Adrenal gland (tissue), 5 donors: Measurements from ENCODE around the gene FGFR3.

Source experiments
- CTCF ChIP-seq, 6 experiments: fragments of 450-650 bp in 4 of 6; fragments of 200-600 bp in 2 of 6; sonication (generic) in 1 of 6; IDR thresholded peaks; 1 replicate in 5 of 6; 2 replicates in 1 of 6; pipeline versions ENCODE4 v1.5.1 to v1.8.0; 2016 to 2021; ENCODE audit warnings: antibody characterized with exemption in 6 of 6, mild to moderate bottlenecking in 2 of 6, moderate library complexity in 1 of 6
- POLR2A ChIP-seq, 2 donors: fragments of 450-650 bp; IDR thresholded peaks; one replicate each; pipeline ENCODE4 v1.6.1; 2017; ENCODE audit warnings: antibody characterized with exemption in 2 of 2, mild to moderate bottlenecking in 2 of 2, moderate library complexity in 1 of 2
- donor health status: DM: no; HTN: no; CAD: no.

GRCh38 chr4:1753697-1754311 lies 39.3 kb upstream of the FGFR3 start:
- TF ChIP-seq CTCF (IDR thresholded peaks at IDR 0.05) (no peak), POLR2A (IDR thresholded peaks at IDR 0.05) (no peak)
